A673 (cell line): ENCODE measurements around the gene HOXA13.

Experiments used
- EZH2 ChIP-seq: fragments of 200-600 bp; sonication (generic); IDR thresholded peaks from 2 replicates; pipeline ENCODE4 v1.6.1; 2017; ENCODE audit warnings: borderline replicate concordance, low read depth, mild to moderate bottlenecking, mixed read lengths, antibody characterized with exemption, low read length; ENCODE audit not compliant: poor library complexity, severe bottlenecking
- TF ChIP-seq, protein P1 (sequence below): fragments of 300-800, 200-600 bp; sonication (generic); conservative IDR thresholded peaks from 2 replicates; pipeline ENCODE4 v1.5.1; 2017; ENCODE audit warnings: low read depth, mild to moderate bottlenecking, antibody characterized with exemption, low read length, moderate library complexity, mixed read lengths

DNA sequence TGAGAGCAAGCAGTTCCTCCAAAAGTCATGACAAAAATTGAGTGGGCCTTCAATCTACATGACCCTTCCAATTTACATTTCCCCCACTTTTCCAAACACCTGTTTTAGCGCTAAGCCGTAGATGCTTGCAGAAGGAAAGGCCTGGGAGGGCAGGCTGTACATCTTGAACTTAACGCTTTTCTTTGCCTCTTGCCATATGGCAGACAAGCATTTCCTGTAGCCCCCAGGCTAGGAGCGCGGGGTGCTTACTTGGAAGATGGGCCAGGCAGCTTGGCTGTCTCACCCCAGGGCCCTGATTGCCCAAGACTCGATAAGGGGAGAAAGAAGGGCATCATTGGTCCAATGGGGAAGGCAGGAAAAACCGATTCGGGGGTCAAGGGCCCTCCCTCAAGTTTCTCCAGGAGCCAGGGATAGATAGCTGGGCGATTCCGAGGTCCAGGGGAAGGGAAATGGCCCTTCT, 27.5 kb downstream of the HOXA13 start:
- TF ChIP-seq, protein P1, sequence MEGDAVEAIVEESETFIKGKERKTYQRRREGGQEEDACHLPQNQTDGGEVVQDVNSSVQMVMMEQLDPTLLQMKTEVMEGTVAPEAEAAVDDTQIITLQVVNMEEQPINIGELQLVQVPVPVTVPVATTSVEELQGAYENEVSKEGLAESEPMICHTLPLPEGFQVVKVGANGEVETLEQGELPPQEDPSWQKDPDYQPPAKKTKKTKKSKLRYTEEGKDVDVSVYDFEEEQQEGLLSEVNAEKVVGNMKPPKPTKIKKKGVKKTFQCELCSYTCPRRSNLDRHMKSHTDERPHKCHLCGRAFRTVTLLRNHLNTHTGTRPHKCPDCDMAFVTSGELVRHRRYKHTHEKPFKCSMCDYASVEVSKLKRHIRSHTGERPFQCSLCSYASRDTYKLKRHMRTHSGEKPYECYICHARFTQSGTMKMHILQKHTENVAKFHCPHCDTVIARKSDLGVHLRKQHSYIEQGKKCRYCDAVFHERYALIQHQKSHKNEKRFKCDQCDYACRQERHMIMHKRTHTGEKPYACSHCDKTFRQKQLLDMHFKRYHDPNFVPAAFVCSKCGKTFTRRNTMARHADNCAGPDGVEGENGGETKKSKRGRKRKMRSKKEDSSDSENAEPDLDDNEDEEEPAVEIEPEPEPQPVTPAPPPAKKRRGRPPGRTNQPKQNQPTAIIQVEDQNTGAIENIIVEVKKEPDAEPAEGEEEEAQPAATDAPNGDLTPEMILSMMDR = no peak
- TF ChIP-seq EZH2 = no peak
